ENCODE data around the gene RNASE1.

RNASE1 gene

GRCh38 chr14:20807304-20808161, 4.9 kb upstream of the RNASE1 start:
- DNase-seq = no peak

GRCh38 chr14:20805485-20805884, 2.8 kb upstream of the RNASE1 start:
- no peak for DNase-seq

GRCh38 chr14:20803223-20803622, 579 bp upstream of the RNASE1 start:
- no peak for DNase-seq

DNA sequence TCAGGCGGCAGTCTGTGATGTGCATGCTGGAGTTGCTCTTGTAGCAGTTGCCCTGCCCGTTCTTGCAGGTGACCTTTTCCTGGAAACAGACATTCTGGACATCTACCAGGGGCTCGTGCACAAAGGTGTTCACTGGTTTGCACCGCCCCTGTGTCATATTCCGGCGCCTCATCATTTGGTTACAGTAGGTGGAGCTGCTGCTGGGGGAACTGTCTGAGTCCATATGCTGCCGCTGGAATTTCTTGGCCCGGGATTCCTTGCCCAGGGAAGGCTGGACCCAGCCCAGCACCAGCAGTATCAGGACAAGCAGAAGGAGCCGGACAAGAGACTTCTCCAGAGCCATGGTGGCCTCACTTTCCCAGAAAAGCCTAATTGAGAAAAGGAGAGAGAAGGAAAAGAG, 918 bp downstream of the RNASE1 start:
- DNase-seq = no peak

GRCh38 chr14:20799892-20800544, 2.6 kb downstream of the RNASE1 start:
- DNase-seq = peak; percentile 7

- no peak for DNase-seq
Measured at GRCh38 chr14:20799456-20799891, 3.2 kb downstream of the RNASE1 start.

- DNase-seq = no peak
Measured at GRCh38 chr14:20798932-20799331, 3.7 kb downstream of the RNASE1 start.

GRCh38 chr14:20798318-20798717, 4.3 kb downstream of the RNASE1 start:
- DNase-seq = no peak

GRCh38 chr14:20797164-20797563, 5.5 kb downstream of the RNASE1 start:
- no peak for DNase-seq

DNA sequence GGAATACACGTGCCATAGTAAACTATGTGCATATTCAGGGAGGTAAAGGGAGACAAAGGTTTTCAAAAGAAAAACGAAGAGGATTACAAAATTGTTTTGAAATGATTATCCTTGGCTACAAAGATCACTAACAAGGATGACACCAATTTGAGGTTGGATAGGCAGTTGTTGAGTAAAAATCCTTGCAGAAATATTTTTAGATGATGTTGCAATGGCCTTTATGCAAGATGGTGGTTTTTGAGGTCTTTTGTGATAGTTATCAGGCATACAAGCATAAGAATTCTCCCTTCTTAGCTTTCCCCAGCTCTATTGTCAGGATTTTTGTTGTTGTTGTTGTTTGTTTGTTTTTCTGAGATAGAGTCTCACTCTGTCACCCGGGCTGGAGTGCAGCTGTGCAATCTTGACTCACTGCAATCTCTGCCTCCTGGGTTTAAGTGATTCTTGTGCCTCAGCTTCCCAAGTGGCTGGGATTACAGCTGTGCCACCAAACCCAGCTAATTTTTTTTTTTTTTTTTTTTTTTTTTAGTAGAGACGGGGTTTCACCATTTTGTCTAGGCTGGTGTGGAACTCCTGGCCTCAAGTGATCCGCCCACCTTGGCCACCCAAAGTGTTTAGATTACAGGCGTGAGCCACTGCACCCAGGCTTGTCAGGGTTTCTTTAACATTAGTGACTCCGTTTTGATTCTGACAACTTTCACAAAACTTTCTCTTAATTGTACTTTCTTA, 7.8 kb downstream of the RNASE1 start:
- DNase-seq = no peak

- no peak for DNase-seq
Measured at GRCh38 chr14:20792556-20792955, 10.1 kb downstream of the RNASE1 start.

DNA sequence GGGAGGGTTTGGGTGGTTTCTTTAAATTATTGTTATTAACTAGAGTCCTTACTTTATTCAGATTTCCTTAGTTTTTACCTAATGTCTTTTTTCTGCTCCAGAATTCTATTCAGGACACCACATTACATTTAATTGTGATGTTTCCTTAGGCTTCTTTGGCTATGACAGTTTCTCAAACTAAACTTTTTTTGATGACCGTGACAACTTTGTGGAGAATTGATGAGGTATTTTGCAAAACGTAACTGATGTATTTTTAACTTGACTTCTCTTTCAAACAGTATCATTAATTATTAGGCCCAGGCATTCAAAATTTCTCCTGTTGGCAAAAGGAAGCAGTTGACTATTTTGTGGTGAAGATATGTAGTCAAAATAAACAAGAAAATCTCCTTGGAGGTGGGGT, 11.0 kb downstream of the RNASE1 start:
- no peak for DNase-seq

DNA sequence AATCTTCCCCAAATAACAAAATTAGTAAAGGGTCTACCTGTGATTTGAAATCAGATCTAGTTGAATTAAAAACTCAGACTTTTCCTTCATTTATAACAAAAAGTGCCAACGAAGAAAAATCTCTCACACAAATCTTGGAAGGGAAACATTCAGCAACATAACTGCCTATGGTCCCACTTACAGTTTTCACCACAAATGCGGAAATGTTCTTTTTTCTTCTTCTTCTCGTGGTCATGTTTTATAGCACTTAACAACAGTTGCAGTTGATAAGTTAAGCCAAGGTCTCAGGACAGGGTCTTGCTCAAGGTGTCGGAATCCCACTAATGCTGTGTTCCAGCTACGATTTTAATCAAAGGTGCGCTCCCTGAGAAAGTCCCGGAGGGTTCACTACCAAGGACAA, 11.5 kb downstream of the RNASE1 start:
- DNase-seq = no peak

DNA sequence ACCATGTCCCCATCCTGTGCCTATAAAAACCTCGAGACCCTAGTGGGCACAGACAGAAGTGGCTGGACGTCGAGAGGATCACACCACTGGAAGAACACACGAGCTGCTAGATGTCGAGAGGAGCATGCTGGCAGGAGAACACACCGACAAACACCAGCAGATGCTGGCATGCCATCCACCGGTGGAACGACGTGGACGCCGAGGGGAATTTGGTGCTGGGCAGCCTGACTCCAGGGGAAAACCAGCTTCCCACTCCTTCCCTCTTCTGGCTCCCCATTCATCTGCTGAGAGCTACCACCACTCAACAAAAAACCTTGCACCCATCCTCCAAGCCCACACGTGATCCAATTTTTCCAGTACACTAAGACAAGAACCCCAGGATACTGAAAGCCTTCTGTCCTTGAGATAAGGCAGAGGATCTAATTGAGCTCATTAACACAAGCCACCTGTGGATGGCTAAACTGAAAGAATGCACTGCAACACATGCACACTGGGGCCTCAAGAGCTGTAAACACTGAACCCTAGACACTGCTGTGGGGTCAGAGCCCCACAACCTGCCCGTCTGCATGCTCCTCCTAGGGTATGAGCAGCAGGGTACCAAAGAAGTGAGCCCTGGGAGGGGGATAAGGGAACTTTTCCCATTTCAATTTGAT, 12.1 kb downstream of the RNASE1 start:
- DNase-seq = no peak

GRCh38 chr14:20789230-20789813, 13.3 kb downstream of the RNASE1 start:
- no peak for DNase-seq

GRCh38 chr14:20787025-20787424, 15.6 kb downstream of the RNASE1 start:
- no peak for DNase-seq

- DNase-seq = no peak
Measured at GRCh38 chr14:20782280-20782890, 20.3 kb downstream of the RNASE1 start.

- DNase-seq = no peak
Measured at GRCh38 chr14:20781803-20782202, 20.8 kb downstream of the RNASE1 start.

GRCh38 chr14:20775901-20776300, 26.7 kb downstream of the RNASE1 start:
- no peak for DNase-seq

GRCh38 chr14:20775043-20775442, 27.6 kb downstream of the RNASE1 start:
- DNase-seq = no peak

GRCh38 chr14:20774258-20774824, 28.3 kb downstream of the RNASE1 start:
- DNase-seq = no peak

DNA sequence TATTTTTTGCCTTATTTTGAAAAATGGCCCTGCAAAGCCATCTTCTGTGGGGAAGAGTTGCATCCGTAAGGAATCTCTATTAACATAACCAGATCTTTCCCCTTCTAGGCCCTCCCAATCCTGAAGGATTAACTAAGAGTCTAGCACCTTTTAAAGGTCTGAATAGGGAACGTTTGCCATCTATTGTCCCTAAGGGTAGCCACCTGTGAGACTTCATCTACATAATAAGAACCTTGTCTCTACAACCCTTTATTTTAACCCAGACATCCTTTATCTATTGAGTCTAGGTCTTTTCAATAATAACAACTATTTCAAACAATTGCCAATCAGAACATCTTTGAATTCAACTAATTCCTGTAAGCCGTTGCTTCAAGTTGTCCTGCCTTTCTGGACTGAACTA, 30.0 kb downstream of the RNASE1 start:
- DNase-seq = no peak

Measured in fibroblast of skin of right biceps (primary cell).